Activated naive CD8-positive, alpha-beta T cell treated with anti-CD3 and anti-CD28 coated beads for 36 hours (primary cell): ENCODE results near the gene CCDC60. TPM values are rescaled to one million over a fixed set of nuclear protein-coding genes. Genes with fewer than 3 reads are reported as not detected.

Experiments used
- DNase-seq: peaks from one replicate; pipeline ENCODE4 v3.0.0; 2021
- H3K27ac Mint-ChIP-seq: one replicate; pipeline ENCODE4 v1.8.0; 2022; ENCODE audit warnings: mild to moderate bottlenecking, moderate library complexity, mixed read lengths
- H3K27me3 Mint-ChIP-seq: one replicate; pipeline ENCODE4 v1.8.0; 2022; ENCODE audit warnings: mild to moderate bottlenecking, mixed read lengths
- H3K36me3 Mint-ChIP-seq: one replicate; pipeline ENCODE4 v1.8.0; 2021; ENCODE audit warnings: mild to moderate bottlenecking, mixed read lengths
- H3K4me1 Mint-ChIP-seq: one replicate; pipeline ENCODE4 v1.8.0; 2021; ENCODE audit warnings: mixed read lengths
- H3K4me3 Mint-ChIP-seq: one replicate; pipeline ENCODE4 v1.8.0; 2022; ENCODE audit warnings: mild to moderate bottlenecking, moderate library complexity, mixed read lengths
- H3K9me3 Mint-ChIP-seq: one replicate; pipeline ENCODE4 v1.8.0; 2022; ENCODE audit warnings: mixed read lengths
- total RNA-seq, 2 experiments: library from RNA; stranded (reverse); gene quantifications; one replicate each; pipeline ENCODE4 v1.2.3, GENCODE V29; 2021

Gene CCDC60, protein sequence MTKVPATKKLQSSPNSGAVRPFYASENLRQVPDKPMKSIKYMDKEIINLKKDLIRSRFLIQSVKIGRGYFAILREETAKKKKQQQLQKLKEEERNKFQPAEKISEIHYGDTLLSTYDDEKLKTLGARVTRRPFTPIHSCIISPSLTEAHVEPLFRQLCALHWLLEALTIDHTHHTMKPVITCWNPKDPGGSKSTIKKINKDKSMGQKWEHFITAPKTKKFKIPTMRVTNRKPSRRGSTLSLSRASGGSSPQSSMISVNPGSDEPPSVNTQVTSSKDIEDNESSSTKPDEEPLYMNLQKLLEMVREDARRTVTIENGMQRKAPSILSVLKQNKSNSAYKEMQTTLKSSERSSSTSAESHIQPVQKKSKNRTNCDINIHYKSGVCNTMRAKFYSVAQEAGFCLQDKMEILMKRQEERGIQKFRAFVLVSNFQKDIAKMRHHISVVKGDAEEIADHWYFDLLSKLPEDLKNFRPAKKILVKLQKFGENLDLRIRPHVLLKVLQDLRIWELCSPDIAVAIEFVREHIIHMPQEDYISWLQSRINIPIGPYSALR
- total RNA-seq = not detected

DNA sequence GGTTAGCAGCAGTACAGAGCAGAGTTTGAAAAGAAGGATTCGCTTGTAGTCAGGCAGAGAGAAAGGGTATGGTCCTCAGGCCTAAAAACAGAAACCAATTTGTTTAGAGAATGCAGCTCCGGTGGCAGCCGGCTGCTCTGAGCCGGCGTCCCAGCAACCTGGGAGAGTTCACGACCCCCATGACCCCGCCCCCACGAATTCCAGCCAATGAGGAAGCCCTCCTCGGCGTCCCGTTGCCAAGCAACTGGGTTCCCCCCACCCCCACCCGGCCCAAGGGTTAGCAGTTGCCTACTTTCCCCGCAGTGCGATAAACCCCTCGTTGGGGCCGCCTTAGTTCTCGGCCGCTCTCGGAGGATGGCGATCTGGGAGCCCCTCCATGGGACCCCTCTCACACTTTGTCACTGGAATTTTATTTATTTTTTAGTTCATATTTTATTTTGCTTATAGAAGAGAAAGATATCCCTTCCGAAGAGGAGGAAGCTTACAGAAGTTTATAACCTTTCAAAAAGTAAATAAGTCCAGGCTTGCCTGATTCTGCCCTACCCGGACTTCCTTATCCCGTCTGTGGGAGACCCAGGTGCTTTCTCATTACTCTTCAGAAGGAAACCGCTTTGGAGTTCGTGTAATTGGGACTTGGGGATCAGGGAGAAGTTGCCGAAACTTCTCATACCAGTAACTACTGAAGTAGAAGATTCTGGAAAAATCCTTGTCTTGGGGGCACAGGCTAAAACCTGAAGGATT lies at the start of gene CCDC60:
Gene CCDC60, plus strand, starts transcription at position 300 of the 741 bp plus-strand sequence. CDS start 448 bp downstream, outside the sequence.
- H3K27ac Mint-ChIP-seq = no peak within 1 kb of the TSS
- H3K27me3 Mint-ChIP-seq = peaks cover 31% of the 10 kb centered on the region
- no peak for DNase-seq
- H3K4me1 Mint-ChIP-seq = no peaks in the 10 kb centered on the region
- H3K36me3 Mint-ChIP-seq = no peaks in the 10 kb centered on the region
- H3K4me3 Mint-ChIP-seq = no peak within 1 kb of the TSS
- H3K9me3 Mint-ChIP-seq = no peaks in the 10 kb centered on the region

DNA sequence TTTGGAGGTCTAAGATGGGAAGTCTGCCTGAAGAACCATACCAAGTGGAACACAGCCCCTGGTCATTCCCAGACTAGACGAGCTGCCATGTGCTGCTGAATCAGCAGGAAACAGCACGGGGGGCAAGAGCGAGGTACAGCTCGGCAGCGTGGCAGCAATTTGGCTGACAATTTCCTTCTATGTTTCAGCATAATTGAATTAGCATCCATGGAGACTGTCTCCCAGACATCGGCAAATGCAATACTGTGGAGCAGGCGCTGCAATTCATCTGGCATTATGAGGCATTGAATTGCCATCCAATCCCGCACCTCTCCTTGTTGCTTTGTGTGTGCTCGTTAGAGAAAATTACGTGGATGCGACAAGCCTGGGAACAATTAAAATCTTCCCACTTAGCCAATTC lies 46.0 kb upstream of the CCDC60 start:
- no peak overlapping the region for H3K4me3 Mint-ChIP-seq
- H3K27ac Mint-ChIP-seq = no peak overlapping the region
- no peaks in the 10 kb centered on the region for H3K27me3 Mint-ChIP-seq
- no peaks in the 10 kb centered on the region for H3K4me1 Mint-ChIP-seq
- no peak for DNase-seq
- H3K9me3 Mint-ChIP-seq = no peaks in the 10 kb centered on the region
- no peaks in the 10 kb centered on the region for H3K36me3 Mint-ChIP-seq

DNA sequence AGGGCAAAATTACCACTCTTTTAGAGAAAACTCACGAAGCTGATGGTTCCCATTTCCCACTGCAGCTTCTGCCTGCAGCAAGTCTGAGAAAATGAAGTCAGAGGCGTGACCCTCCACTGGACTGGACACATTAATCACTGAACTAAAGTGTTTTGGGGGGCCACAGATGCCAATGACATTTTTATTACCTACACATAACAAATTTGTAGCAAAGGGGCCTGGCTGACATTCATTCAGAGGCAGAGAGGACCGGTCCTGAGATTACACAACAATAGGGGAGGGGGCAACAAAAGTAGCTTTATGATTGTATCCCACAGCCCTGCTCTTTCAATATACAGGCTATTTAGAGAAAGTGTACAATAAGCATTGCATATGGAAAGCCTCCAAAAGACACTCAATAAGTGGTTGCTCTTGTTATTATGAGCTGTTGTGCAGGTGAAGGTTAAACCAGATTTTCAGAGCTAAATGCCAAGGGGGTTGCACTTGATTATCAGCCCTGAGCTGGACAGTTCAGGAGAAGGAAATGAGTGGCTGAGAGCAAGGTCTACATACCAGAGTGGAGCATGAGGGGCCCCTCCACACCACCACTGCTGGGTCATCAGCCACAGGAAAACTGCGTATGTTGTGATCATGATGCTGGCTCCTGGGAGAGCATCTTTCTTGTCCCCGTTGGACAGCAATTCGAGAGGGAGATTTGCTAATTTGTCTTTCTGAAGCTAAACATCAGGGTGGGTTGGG lies 41.5 kb upstream of the CCDC60 start:
- no peaks in the 10 kb centered on the region for H3K36me3 Mint-ChIP-seq
- no peaks in the 10 kb centered on the region for H3K9me3 Mint-ChIP-seq
- H3K4me1 Mint-ChIP-seq = no peaks in the 10 kb centered on the region
- DNase-seq = no peak
- H3K4me3 Mint-ChIP-seq = no peak overlapping the region
- no peaks in the 10 kb centered on the region for H3K27me3 Mint-ChIP-seq
- H3K27ac Mint-ChIP-seq = no peak overlapping the region

- no peaks in the 10 kb centered on the region for H3K9me3 Mint-ChIP-seq
- H3K27ac Mint-ChIP-seq = no peak overlapping the region
- no peaks in the 10 kb centered on the region for H3K4me1 Mint-ChIP-seq
- no peak overlapping the region for H3K4me3 Mint-ChIP-seq
- DNase-seq = no peak
- no peaks in the 10 kb centered on the region for H3K36me3 Mint-ChIP-seq
- H3K27me3 Mint-ChIP-seq = no peaks in the 10 kb centered on the region
These were observed 40.3 kb upstream of the CCDC60 start for GRCh38 chr12:119294211-119294610.

DNA sequence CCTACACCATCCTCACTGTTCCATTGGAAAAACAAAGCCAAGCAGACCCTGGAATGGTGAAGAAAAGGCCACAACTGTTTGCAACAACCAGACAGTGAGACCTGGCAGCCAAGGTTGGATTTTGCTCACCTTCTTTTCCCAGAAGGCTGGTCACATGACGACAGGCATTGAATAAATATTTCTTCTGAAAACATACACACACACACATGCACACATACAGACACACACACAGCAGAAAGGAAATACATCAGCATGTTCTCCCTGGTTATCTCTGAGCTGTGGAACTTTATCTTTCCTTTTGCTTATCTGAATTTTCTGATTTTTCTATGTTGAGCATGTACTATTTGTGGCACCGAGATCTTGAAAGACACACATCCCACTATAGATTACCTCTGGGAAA lies 38.0 kb upstream of the CCDC60 start:
- Mint-ChIP-seq H3K4me1 (no peaks in the 10 kb centered on the region), H3K9me3 (no peaks in the 10 kb centered on the region), H3K4me3 (no peak overlapping the region), H3K36me3 (no peaks in the 10 kb centered on the region), H3K27ac (no peak overlapping the region), H3K27me3 (no peaks in the 10 kb centered on the region)
- DNase-seq = no peak

- no peaks in the 10 kb centered on the region for H3K36me3 Mint-ChIP-seq
- H3K4me1 Mint-ChIP-seq = no peaks in the 10 kb centered on the region
- DNase-seq = no peak
- no peaks in the 10 kb centered on the region for H3K9me3 Mint-ChIP-seq
- no peaks in the 10 kb centered on the region for H3K27me3 Mint-ChIP-seq
- H3K27ac Mint-ChIP-seq = no peak overlapping the region
- H3K4me3 Mint-ChIP-seq = no peak overlapping the region
These were observed 35.4 kb upstream of the CCDC60 start for GRCh38 chr12:119299130-119299529.

GRCh38 chr12:119301379-119301778 lies 33.1 kb upstream of the CCDC60 start:
- no peaks in the 10 kb centered on the region for H3K4me1 Mint-ChIP-seq
- no peaks in the 10 kb centered on the region for H3K36me3 Mint-ChIP-seq
- H3K27me3 Mint-ChIP-seq = no peaks in the 10 kb centered on the region
- no peak overlapping the region for H3K4me3 Mint-ChIP-seq
- DNase-seq = no peak
- H3K27ac Mint-ChIP-seq = no peak overlapping the region
- H3K9me3 Mint-ChIP-seq = no peaks in the 10 kb centered on the region

GRCh38 chr12:119302451-119303080 lies 32.0 kb upstream of the CCDC60 start:
- Mint-ChIP-seq H3K36me3 (no peaks in the 10 kb centered on the region), H3K9me3 (no peaks in the 10 kb centered on the region), H3K4me1 (no peaks in the 10 kb centered on the region), H3K4me3 (no peak overlapping the region), H3K27ac (no peak overlapping the region), H3K27me3 (no peaks in the 10 kb centered on the region)
- no peak for DNase-seq

DNA sequence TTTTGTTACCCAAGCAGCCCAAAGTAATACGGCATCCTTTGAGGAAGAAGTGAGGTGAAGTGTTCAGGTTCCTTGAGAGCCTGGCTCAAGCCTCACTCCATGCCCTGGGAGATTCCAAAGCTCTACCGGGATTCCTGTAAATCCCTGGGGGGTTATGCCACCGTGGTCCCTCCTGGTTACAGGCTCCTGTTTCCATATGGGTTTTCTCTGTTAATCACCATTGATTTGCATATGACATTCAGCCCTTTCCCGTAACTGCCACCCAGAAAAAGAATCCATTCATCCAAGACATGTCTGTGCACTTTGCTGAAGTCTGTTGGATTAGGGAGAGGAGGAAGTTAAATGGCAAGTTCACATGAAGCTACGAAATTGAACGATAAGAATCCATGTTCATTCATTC lies 27.9 kb upstream of the CCDC60 start:
- Mint-ChIP-seq H3K4me3 (no peak overlapping the region), H3K36me3 (no peaks in the 10 kb centered on the region), H3K4me1 (no peaks in the 10 kb centered on the region), H3K27ac (no peak overlapping the region), H3K9me3 (no peaks in the 10 kb centered on the region), H3K27me3 (peaks cover 3% of the 10 kb centered on the region)
- no peak for DNase-seq

- Mint-ChIP-seq H3K27me3 (peaks cover 3% of the 10 kb centered on the region), H3K27ac (no peak overlapping the region), H3K4me3 (no peak overlapping the region), H3K9me3 (no peaks in the 10 kb centered on the region), H3K4me1 (no peaks in the 10 kb centered on the region), H3K36me3 (no peaks in the 10 kb centered on the region)
- no peak for DNase-seq
These were observed 26.8 kb upstream of the CCDC60 start for GRCh38 chr12:119307747-119308146.

DNA sequence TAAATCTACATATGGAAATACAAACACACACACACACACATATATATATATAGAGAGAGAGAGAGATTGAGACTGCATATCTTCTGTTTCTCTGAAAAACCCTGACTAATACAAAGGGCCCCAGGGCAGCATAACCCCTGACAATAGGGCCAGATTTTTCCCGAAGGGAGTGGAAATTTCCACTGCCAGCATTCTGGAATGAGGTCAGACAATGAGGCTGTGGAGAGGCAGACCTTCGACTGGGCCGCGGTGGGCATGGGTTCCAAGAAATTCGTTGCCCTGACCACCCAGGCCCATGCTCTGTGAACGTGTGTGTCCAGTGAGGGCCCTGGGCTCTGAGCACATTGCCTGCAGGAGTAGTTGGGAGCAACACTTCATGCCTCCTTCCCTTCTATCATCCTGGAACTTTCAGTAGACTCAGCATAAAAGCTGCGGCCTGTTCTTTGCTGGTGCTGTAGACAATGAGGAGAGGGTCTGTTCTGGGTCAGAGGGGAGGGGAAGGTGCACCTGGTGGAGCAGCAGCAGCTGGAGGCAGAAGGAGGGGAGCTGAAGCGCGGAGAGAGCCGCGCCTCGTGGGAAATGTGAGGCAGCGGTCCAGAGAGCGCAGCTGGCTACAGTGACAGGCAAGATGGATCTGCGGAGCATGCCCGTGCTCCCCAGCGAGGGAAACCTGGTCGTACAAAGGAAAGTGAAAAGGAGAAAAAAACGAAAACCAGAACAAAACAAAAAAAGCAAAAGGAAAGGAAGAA lies 25.6 kb upstream of the CCDC60 start:
- DNase-seq = no peak
- H3K4me3 Mint-ChIP-seq = no peak overlapping the region
- H3K36me3 Mint-ChIP-seq = no peaks in the 10 kb centered on the region
- H3K9me3 Mint-ChIP-seq = no peaks in the 10 kb centered on the region
- no peak overlapping the region for H3K27ac Mint-ChIP-seq
- no peaks in the 10 kb centered on the region for H3K4me1 Mint-ChIP-seq
- H3K27me3 Mint-ChIP-seq = peaks cover 3% of the 10 kb centered on the region

DNA sequence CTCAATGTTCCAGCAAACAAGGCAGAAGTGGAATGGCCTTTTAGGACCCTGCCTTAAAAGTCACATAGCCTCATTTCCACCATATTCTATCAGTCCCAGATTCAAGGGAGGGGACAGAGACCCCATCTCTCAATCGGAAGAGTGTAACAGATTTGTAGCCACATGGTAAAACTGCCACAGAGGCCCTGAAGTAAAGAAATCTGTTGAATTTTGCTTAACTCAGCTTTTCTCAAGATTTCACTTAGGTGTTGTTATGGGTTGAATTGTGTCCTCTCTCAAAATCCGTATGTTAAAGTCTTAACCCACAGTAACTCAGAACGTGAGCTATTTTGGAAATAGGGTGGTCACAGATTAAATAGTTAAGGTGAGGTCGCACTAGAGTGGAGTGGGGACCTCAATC lies 22.7 kb upstream of the CCDC60 start:
- DNase-seq = no peak
- Mint-ChIP-seq H3K27ac (no peak overlapping the region), H3K27me3 (peaks cover 3% of the 10 kb centered on the region), H3K4me1 (no peaks in the 10 kb centered on the region), H3K36me3 (no peaks in the 10 kb centered on the region), H3K9me3 (no peaks in the 10 kb centered on the region), H3K4me3 (no peak overlapping the region)

GRCh38 chr12:119312904-119313303 lies 21.6 kb upstream of the CCDC60 start:
- Mint-ChIP-seq H3K27me3 (peaks cover 4% of the 10 kb centered on the region), H3K27ac (no peak overlapping the region), H3K4me3 (no peak overlapping the region), H3K36me3 (no peaks in the 10 kb centered on the region), H3K9me3 (no peaks in the 10 kb centered on the region), H3K4me1 (no peaks in the 10 kb centered on the region)
- DNase-seq = no peak

DNA sequence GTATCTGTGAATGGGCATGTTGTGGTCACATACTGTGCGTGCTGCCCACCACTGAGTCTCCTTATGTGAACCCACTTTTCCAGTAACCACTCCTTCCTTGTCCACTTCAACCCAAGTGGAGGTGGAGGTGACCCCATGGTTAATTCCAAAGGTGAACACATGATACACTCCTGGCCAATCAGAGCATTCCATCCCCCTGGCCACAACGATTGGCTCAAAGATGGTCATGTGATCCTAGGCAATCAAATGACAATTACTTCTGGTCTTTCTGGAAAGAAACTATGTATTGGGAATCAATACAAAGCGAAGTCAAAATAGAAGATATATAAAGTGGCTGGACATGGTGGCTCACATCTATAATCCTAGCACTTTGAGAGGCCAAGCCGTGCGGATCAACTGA lies 20.2 kb upstream of the CCDC60 start:
- Mint-ChIP-seq H3K27me3 (peaks cover 4% of the 10 kb centered on the region), H3K27ac (no peak overlapping the region), H3K36me3 (no peaks in the 10 kb centered on the region), H3K4me3 (no peak overlapping the region), H3K9me3 (no peaks in the 10 kb centered on the region), H3K4me1 (no peaks in the 10 kb centered on the region)
- DNase-seq = no peak
